HG03442 (cell line): ENCODE results near the gene ADARB2.
"Not testable (repeated sequence)": the region's sequence is repeated elsewhere in the genome, so short reads cannot be mapped to it uniquely, and the experiment has no call there.

Source experiments
- ATAC-seq: cut with Tn5 transposase; IDR thresholded peaks from one replicate; pipeline ENCODE4 v1.9.1; 2021; ENCODE audit warnings: mild to moderate bottlenecking, moderate library complexity; ENCODE audit not compliant: unreplicated experiment

ADARB2 gene

GRCh38 chr10:1227510-1228402 is 509.6 kb downstream of the ADARB2 start:
- no peak for ATAC-seq

DNA sequence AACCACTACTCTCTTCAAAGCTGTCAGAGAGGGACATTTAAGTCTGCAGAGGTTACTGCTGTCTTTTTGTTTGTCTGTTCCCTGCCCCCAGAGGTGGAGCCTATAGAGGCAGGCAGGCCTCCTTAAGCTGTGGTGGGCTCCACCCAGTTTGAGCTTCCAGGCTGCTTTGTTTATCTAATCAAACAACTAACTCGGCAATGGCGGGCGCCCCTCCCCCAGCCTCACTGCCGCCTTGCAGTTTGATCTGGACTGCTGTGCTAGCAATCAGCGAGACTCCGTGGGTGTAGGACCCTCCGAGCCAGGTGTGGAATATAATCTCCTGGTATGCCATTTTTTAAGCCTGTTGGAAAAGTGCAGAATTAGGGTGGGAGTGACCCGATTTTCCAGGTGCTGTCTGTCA is 510.4 kb downstream of the ADARB2 start:
- not testable (repeated sequence) for ATAC-seq

DNA sequence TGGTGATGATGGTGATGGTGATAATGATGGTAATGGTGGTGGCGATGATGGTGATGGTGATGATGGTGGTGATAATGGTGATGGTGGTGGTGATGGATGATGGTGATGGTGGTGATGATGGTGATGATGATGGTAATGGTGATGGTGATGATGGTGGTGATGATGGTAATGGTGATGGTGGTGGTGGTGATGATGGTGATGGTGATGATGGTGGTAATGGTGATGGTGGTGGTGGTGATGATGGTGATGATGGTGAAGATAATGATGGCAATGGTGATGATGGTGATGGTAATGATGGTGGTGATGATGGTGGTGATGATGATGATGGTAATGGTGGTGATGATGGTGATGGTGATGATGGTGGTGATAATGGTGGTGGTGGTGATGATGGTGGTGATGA is 517.5 kb downstream of the ADARB2 start:
- ATAC-seq = not testable (repeated sequence)

- ATAC-seq = no peak
Observed at GRCh38 chr10:1217661-1218060, 519.7 kb downstream of the ADARB2 start.

DNA sequence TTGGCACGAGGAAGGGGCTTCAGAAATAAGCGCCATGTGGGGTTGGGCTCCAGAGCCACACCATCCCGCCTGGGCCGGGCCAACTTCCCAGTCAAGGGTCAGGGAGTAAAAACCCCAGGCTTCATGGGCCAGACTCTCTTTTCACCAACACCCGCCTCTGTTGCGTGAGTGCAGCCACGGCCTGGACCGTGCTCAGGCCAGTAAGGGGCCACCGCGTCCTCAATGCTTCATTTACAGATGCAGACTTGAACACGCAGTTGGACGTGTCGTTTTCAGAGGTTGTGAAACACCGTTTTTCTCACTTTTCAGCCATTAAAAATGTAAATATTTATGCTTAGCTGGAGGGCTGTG is 520.1 kb downstream of the ADARB2 start:
- no peak for ATAC-seq

- ATAC-seq = no peak
Observed at GRCh38 chr10:1216574-1217236, 520.6 kb downstream of the ADARB2 start.

DNA sequence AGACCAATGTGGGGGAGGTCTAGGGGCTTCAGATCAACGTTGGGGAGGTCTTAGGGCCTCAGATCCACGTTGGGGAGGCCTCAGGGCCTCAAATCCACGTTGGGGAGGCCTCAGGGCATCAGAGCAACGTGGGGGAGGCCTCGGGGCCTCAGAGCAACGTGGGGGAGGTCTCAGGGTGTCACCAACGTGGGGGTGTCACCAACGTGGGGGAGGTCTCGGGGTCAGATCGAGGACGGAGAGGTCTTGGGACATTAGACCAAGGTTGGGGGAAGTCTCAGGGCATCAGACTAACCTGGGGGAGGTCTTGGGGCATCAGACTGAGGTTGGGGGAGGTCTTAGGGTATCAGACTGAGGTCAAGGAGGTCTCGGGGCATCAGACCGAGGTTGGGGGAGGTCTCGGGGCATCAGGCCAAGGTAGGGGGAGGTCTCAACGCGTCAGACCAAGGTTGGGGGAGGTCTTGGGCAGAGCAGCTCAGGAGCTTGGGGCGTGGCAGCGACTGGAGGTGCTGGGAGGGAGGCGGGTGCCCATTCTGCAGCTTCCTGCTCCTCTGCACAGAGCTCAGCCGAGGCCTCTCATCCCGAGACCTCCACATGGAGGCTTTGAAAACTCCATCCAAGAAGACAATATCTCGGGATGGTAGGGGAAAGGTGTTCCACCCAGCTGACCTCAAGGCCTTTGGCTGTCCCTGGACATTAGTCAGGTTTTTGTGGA is 521.3 kb downstream of the ADARB2 start:
- no peak for ATAC-seq

DNA sequence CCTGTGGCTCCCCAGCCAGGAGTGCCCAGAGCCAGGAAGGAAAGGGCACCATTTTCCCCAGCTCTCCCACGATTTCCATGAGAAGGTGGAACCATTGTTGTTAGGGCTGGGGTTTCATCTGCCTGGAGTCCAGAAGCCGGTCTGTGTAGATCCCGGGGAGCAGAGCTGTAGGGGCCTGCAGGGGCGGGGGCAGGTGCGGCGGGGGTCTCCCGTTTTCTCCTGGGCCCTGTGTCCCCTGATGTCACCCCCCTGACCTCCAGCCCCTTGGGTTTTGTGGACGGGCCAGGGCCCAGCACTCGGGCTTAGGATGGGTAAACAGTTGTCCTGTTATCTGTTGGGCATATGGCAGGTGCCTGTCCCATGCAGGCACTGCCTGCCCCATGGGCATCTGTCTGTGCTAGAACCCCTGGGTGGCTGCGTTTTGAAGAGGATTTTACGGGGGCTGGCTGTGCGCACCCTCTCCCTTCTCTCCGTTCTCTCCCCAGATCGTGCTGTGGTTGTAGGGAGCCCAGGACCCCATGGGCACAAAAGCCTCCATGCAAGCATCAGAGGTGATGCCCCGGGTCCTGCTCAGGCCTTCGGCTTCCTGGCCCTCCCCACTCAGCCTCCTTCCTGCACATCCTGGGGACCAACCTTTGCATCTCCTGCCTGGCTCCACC is 522.3 kb downstream of the ADARB2 start:
- ATAC-seq = no peak

GRCh38 chr10:1214071-1214675 is 523.2 kb downstream of the ADARB2 start:
- no peak for ATAC-seq

DNA sequence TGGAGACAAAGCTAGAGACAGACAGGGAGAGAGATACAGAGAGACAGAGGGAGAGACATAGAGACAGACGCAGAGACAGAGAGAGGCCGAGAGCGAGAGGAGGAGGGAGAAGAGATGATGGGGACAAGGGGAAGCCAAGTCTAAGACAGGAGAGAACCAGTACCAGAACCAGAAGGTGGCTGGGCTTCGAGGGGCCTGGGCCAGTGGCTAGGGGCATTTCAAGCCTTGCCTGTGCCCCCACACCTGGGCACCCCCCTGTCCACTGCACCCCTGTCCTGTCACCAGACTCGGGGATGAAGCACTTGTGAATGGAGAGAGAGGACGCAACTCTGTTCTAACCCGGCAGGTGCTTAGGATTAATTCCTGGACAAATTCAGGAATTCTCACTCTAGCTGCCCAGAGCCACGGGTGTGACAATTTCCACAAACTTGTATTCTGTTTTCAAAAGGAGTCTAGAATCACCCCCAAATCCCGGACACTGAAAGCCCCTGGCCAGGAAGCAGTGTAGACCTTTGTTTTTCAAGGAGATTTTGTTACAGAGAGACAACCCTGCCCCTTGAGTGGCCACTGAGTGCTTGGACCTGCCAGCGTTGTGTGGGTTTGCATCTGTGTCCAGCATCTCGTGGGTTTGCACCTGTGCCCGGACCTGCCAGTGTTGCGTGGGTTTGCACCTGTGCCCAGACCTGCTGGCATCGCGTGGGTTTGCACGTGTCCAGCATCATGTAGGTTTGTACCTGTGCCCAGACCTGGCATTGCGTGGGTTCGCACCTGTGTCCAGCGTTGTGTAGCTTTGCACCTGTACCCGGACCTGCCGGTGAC is 523.9 kb downstream of the ADARB2 start:
- ATAC-seq = no peak

DNA sequence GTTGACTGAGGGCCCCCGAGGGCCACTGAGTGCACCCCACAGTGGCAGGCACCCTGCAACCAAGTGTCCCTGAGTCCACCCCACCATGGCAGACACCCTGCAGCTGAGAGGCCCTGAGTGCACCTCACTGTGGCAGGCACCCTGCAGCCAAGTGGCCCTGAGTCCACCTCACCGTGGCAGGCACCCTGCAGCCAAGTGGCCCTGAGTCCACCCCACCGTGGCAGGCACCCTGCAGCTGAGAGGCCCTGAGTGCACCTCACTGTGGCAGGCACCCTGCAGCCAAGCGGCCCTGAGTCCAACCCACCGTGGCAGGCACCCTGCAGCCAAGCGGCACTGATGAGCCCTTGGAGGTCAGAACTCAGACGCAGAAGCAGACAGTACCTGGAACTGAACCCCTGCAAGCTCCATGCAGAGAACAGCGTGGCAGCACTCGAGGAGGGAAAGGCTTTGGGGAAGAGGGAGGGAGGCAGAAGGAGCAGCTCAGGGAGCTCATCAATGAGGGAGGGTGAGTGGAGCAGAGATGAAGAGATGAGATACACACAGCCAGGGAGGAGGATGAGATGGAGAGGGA is 524.7 kb downstream of the ADARB2 start:
- no peak for ATAC-seq

DNA sequence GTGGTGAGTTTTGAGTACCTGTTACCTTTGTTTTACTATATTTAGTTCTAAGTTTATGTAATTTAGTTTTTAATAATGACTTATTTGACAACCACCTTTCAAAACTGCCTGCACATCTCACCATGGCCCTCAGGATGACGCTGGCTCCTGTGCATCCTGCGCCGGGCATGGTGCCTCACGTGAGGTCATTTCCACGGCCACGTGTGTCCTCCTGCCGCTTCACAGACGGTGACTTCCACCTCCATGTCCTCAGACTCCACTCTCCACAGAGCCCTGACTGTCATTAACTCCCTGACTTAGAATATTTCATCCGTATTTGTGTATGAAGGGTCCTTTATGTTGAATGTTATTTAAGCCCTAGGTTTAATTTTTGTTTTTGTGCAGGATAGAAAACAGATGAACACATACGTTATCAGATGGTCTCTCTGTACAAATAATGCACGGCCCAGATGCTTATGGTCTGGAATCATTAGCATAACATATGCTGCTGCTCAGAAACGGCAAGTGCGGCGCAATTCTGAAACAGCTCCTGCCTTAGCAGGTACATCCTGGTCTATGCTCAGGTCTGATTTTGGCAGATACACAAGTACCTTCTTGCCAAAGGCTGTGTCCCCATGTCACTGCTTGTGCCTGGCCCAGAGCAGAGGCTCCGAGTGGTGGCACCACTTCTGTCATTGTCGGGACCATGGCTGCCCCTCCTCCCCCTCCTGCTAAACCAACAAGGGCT is 525.3 kb downstream of the ADARB2 start:
- no peak for ATAC-seq

DNA sequence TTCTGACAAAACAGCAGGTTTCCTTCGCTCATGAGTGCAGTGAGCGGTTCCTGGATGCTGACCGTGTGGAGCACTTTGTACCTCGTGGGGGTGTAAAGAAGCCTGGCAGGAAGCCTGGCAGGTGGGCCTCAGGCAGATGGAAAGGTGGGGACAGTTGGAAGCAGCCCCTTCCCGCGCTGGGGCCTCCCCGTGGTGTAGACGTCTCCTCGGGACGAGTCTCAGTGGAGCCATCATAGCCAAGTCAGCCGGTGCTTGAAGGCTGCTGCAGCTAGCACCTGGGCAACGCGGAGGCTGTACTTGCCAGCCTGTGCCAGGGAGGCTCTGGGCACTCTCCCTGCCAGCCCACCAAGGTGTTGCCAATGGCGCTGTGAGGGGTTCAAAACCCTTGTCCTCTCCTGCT is 526.7 kb downstream of the ADARB2 start:
- no peak for ATAC-seq

DNA sequence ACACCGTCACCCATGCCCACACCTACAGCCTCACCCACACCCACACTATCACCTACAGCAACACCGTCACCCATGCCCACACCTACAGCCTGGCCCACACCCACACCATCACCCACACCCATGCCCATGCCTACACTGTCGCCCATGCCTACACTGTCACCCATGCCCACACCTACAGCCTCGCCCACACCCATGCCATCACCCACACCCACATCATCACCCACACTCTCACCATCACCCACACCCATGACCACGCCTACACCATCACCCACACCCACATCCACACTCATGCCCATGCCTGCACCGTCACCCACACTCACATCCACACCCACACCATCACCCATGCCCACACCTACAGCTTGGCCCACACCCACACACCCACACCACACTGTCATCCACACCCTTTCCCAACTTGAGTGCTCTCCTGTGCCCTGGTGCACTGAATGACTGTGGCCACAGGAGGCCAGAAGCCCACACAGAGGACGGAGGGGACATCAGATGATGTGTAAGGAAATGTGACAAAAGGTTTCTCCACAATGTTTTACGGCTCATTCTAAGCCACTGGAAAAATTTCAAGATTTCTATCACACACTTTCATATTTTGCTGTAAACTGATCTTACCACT is 527.9 kb downstream of the ADARB2 start:
- no peak for ATAC-seq

DNA sequence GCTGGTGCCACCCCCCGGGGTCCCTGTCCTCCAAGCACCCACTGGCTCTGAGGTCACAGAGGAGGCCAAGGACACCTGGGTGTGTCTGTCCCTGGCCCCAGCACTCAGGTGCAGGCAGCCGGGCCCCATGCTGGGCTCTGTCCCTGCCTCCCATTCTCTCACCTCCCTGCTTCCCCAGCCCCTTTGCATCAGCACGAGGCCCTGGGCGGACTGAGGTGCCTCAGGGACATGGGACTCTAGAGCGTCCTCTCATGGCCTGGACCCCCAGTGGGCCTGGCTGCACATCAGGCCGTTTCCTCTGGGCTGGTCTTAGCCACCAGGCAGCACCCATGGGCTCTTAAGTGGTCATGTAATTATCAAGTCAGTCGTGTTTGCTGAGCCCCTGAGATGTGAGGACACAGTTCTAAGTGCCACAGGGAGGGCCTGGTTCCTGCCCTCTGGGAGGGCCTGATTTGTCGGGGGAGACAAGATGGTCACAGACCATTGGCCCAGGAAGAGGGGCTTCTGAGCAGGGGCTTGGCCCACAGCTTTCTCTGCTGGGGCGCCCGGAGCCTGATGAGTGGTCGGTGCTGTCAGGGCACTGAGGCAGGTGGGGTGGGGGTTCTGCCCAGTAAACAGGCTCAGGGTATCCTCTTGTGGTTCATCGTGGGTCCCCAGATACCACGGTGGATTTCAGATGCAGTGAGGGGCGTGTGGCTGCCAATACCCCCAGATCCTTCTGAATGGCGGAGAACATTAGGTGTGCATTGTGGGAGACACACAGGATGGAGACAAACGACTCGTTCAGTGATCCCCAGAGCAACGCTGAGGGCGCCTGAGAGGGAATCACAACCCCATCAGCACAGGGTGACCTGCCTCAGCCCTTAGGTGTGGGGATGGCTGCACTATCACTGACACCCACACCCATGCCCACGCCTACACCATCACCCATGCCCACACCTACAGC is 528.7 kb downstream of the ADARB2 start:
- no peak for ATAC-seq

GRCh38 chr10:1206601-1207000 is 530.7 kb downstream of the ADARB2 start:
- no peak for ATAC-seq

GRCh38 chr10:1206101-1206500 is 531.2 kb downstream of the ADARB2 start:
- no peak for ATAC-seq
